Measurements from ENCODE around the gene CCDC57. TPM values are rescaled to one million over a fixed set of nuclear protein-coding genes. Genes with fewer than 3 reads are reported as not detected.

The CCDC57 gene
- total and polyA plus RNA-seq, 9 of the 15 experiments (the other 6 are each of a cell fraction or from before 2014, with no cell fraction given) = 0.83 to 36.2 (median 13.6) TPM

GRCh38 chr17:82153745-82154375 is 58.8 kb downstream of the CCDC57 start (continued):
- peak; percentile 41; the same call in 1 of the 2 replicates for TF ChIP-seq CBFB (CRISPR knock-in tag; IDR thresholded peaks at IDR 0.05)
- peak; percentile 98 to 99 for TF ChIP-seq RAD21 (CRISPR knock-in tag; conservative IDR thresholded peaks at IDR 0.05 in 1 of 2, IDR thresholded peaks at IDR 0.05 in 1 of 2)
- TF ChIP-seq ZNF449 (CRISPR knock-in tag; IDR thresholded peaks at IDR 0.05) = no peak
- no peak for TF ChIP-seq SNRNP70 (optimal IDR thresholded peaks at IDR 0.05; ENCODE audit: low read depth, low read length)
- peak; percentile 29; the same call in 1 of the 2 replicates for TF ChIP-seq L3MBTL2 (IDR thresholded peaks at IDR 0.05)
- TF ChIP-seq ZNF57 (CRISPR knock-in tag; IDR thresholded peaks at IDR 0.05) = no peak
- TF ChIP-seq GABPA (tag; conservative IDR thresholded peaks at IDR 0.05; ENCODE audit: low read depth) = no peak
- TF ChIP-seq POLR2G (IDR thresholded peaks at IDR 0.05; ENCODE audit: low read depth, low read length) = peak; percentile 45; the same call in 1 of the 2 replicates
- no peak for TF ChIP-seq MTA1 (IDR thresholded peaks at IDR 0.05; ENCODE audit: borderline replicate concordance)
- TF ChIP-seq ZNF79 (CRISPR knock-in tag; IDR thresholded peaks at IDR 0.05; ENCODE audit: low read depth) = no peak
- no peak for TF ChIP-seq CHAMP1 (IDR thresholded peaks at IDR 0.05)
- TF ChIP-seq, protein P1, sequence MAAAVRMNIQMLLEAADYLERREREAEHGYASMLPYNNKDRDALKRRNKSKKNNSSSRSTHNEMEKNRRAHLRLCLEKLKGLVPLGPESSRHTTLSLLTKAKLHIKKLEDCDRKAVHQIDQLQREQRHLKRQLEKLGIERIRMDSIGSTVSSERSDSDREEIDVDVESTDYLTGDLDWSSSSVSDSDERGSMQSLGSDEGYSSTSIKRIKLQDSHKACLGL (CRISPR knock-in tag; IDR thresholded peaks at IDR 0.05; ENCODE audit: borderline replicate concordance, poor library complexity, severe bottlenecking) = no peak
- TF ChIP-seq MYNN (IDR thresholded peaks at IDR 0.05) = 0 out of 2 replicates have a peak, but pooled peaks have one; percentile 37
- no peak for TF ChIP-seq MYNN (CRISPR knock-in tag; IDR thresholded peaks at IDR 0.05)
- peak; percentile 98 for TF ChIP-seq SMC3 (conservative IDR thresholded peaks at IDR 0.05; ENCODE audit: insufficient read depth, low read depth, low read length)
- no peak for TF ChIP-seq ZNF197 (CRISPR knock-in tag; IDR thresholded peaks at IDR 0.05; ENCODE audit: low read depth)
- no peak for TF ChIP-seq CBX1 (IDR thresholded peaks at IDR 0.05; ENCODE audit: low read depth)
- TF ChIP-seq KHSRP (IDR thresholded peaks at IDR 0.05) = no peak
- no peak for TF ChIP-seq ZNF785 (CRISPR knock-in tag; IDR thresholded peaks at IDR 0.05)
- no peak for TF ChIP-seq YY1 (IDR thresholded peaks at IDR 0.05; ENCODE audit: borderline replicate concordance in 1 of 3, control insufficient read depth in 1 of 3, extremely low read depth in 1 of 3, insufficient read depth in 3 of 3, insufficient read length in 1 of 3, insufficient replicate concordance in 2 of 3, low read depth in 1 of 3, low read length in 2 of 3)
- TF ChIP-seq PTTG1 (tag; IDR thresholded peaks at IDR 0.05; ENCODE audit: low read depth) = no peak
- no peak for TF ChIP-seq ZC3H8 (IDR thresholded peaks at IDR 0.05)
- TF ChIP-seq RBM22 (IDR thresholded peaks at IDR 0.05; ENCODE audit: low read depth, low read length, poor library complexity, severe bottlenecking) = no peak
